Neural cell (in vitro differentiated cells): Measurements from ENCODE around the gene RABGEF1. TPM values are rescaled to one million over a fixed set of nuclear protein-coding genes. Genes with fewer than 3 reads are reported as not detected.
"Not testable (repeated sequence)": the region's sequence is repeated elsewhere in the genome, so short reads cannot be mapped to it uniquely, and the experiment has no call there.

Source experiments
- H2AFZ ChIP-seq: fragments of 200-600, 300-800 bp; sonication (generic), shearing (Covaris generic); 2 replicates; pipeline ENCODE4 v1.6.0; 2014; ENCODE audit warnings: low read depth, mild to moderate bottlenecking, antibody characterized with exemption, low read length, moderate library complexity
- H3F3A ChIP-seq: fragments of 200-600 bp; shearing (Covaris generic); 2 replicates; pipeline ENCODE4 v1.6.1; 2016; ENCODE audit warnings: mild to moderate bottlenecking, moderate library complexity, mixed read lengths, antibody characterized with exemption, low read length; ENCODE audit not compliant: insufficient read depth, poor library complexity, severe bottlenecking
- H3K27ac ChIP-seq: fragments of 200-600, 300-800 bp; sonication (generic), shearing (Covaris generic); 2 replicates; pipeline ENCODE4 v1.5.1; 2014; ENCODE audit warnings: mild to moderate bottlenecking, low read length, moderate library complexity
- H3K27me3 ChIP-seq: fragments of 300-800, 200-600 bp; sonication (generic), shearing (Covaris generic); 2 replicates; pipeline ENCODE4 v1.6.0; 2014; ENCODE audit warnings: mild to moderate bottlenecking, low read depth, low read length, moderate library complexity; ENCODE audit not compliant: insufficient read depth
- H3K36me3 ChIP-seq: fragments of 300-800, 200-600 bp; sonication (generic), shearing (Covaris generic); 2 replicates; pipeline ENCODE4 v1.5.1; 2014; ENCODE audit warnings: mild to moderate bottlenecking, antibody characterized with exemption, low read length, moderate library complexity; ENCODE audit not compliant: insufficient read depth
- H3K4me2 ChIP-seq: fragments of 300-800, 200-600 bp; sonication (generic), shearing (Covaris generic); 2 replicates; pipeline ENCODE4 v1.6.0; 2014; ENCODE audit warnings: mild to moderate bottlenecking, low read length
- H3K4me3 ChIP-seq: fragments of 300-800, 200-600 bp; sonication (generic), shearing (Covaris generic); 2 replicates; pipeline ENCODE4 v1.5.1; 2014; ENCODE audit warnings: mild to moderate bottlenecking, low read length, moderate library complexity
- H3K79me2 ChIP-seq: fragments of 200-600 bp; shearing (Covaris generic); replicated peaks from 2 replicates; pipeline ENCODE4 v1.6.0; 2014; ENCODE audit warnings: mild to moderate bottlenecking, low read length, moderate library complexity; ENCODE audit not compliant: insufficient read depth
- H3K9ac ChIP-seq: fragments of 300-800, 200-600 bp; sonication (generic), shearing (Covaris generic); 2 replicates; pipeline ENCODE4 v1.6.1; 2016; ENCODE audit warnings: mild to moderate bottlenecking, low read length, mixed read lengths
- H3K9me2 ChIP-seq: fragments of 200-600 bp; shearing (Covaris generic); 2 replicates; pipeline ENCODE4 v1.6.1; 2016; ENCODE audit warnings: mild to moderate bottlenecking, low read length, mixed read lengths; ENCODE audit not compliant: insufficient read depth
- H3K9me3 ChIP-seq: fragments of 200-600, 300-800 bp; sonication (generic), shearing (Covaris generic); 2 replicates; pipeline ENCODE4 v1.6.1; 2016; ENCODE audit warnings: mild to moderate bottlenecking, mixed run types, low read length, moderate library complexity, mixed read lengths
- H4K20me1 ChIP-seq: fragments of 200-600 bp; shearing (Covaris generic); 2 replicates; pipeline ENCODE4 v1.6.1; 2016; ENCODE audit warnings: mild to moderate bottlenecking, mixed run types; ENCODE audit not compliant: insufficient read depth
- EP300 ChIP-seq: fragments of 450-650 bp; conservative IDR thresholded peaks from 2 replicates; pipeline ENCODE4 v1.6.1; 2014; ENCODE audit warnings: antibody characterized with exemption, mild to moderate bottlenecking, moderate library complexity; ENCODE audit not compliant: poor library complexity, severe bottlenecking
- MXI1 ChIP-seq: fragments of 450-650 bp; conservative IDR thresholded peaks from 2 replicates; pipeline ENCODE4 v1.6.1; 2014; ENCODE audit warnings: antibody characterized with exemption, mild to moderate bottlenecking; ENCODE audit not compliant: poor library complexity, severe bottlenecking
- POLR2AphosphoS5 ChIP-seq: IDR thresholded peaks from 2 replicates; pipeline ENCODE4 v1.6.1; 2012
- RAD21 ChIP-seq: fragments of 450-650 bp; conservative IDR thresholded peaks from 2 replicates; pipeline ENCODE4 v1.6.1; 2014; ENCODE audit warnings: antibody characterized with exemption, mild to moderate bottlenecking, moderate library complexity
- REST ChIP-seq: IDR thresholded peaks from 2 replicates; pipeline ENCODE4 v1.6.1; 2012; ENCODE audit warnings: borderline replicate concordance
- SMC3 ChIP-seq: fragments of 450-650 bp; conservative IDR thresholded peaks from 2 replicates; pipeline ENCODE4 v1.6.1; 2014; ENCODE audit warnings: antibody characterized with exemption, mild to moderate bottlenecking, moderate library complexity; ENCODE audit not compliant: poor library complexity
- TAF1 ChIP-seq: IDR thresholded peaks from 2 replicates; pipeline ENCODE4 v1.6.1; 2012; ENCODE audit warnings: low read depth
- polyA plus RNA-seq: library from polyadenylated mRNA; depleted of rRNA; stranded (reverse); fragments of >200 nt; gene quantifications from 2 replicates; pipeline ENCODE4 v1.2.3, GENCODE V29; 2014

RABGEF1 gene
- polyA plus RNA-seq, 1 donor from 2014 or later = 34.8 TPM

- Histone ChIP-seq H4K20me1 (no peaks in the 10 kb centered on the region), H3K9ac (no peak overlapping the region), H2AFZ (no peak overlapping the region), H3K9me2 (no peaks in the 10 kb centered on the region), H3F3A (no peaks in the 10 kb centered on the region), H3K27me3 (no peaks in the 10 kb centered on the region), H3K9me3 (no peaks in the 10 kb centered on the region), H3K79me2 (peaks cover 23% of the 10 kb centered on the region), H3K27ac (no peak overlapping the region), H3K36me3 (no peaks in the 10 kb centered on the region), H3K4me3 (no peak overlapping the region), H3K4me2 (no peak overlapping the region)
- TF ChIP-seq EP300 (no peak), REST (no peak), TAF1 (no peak)
Measured at GRCh38 chr7:66751945-66752344, 11.4 kb downstream of the RABGEF1 start.

GRCh38 chr7:66754541-66754940 is 14.0 kb downstream of the RABGEF1 start:
- H2AFZ ChIP-seq = no peak overlapping the region
- H3K79me2 ChIP-seq = peaks cover 18% of the 10 kb centered on the region
- no peaks in the 10 kb centered on the region for H3K27me3 ChIP-seq
- H3K9ac ChIP-seq = no peak overlapping the region
- H3K4me2 ChIP-seq = no peak overlapping the region
- H3K9me3 ChIP-seq = no peaks in the 10 kb centered on the region
- TF ChIP-seq REST = no peak
- TF ChIP-seq EP300 = no peak
- no peak for TF ChIP-seq POLR2AphosphoS5
- TF ChIP-seq SMC3 = no peak
- TF ChIP-seq MXI1 = no peak
- TF ChIP-seq RAD21 = no peak
- no peaks in the 10 kb centered on the region for H3K9me2 ChIP-seq
- no peak overlapping the region for H3K4me3 ChIP-seq
- no peaks in the 10 kb centered on the region for H3K36me3 ChIP-seq
- H4K20me1 ChIP-seq = no peaks in the 10 kb centered on the region
- H3F3A ChIP-seq = no peaks in the 10 kb centered on the region
- no peak overlapping the region for H3K27ac ChIP-seq

- H3K4me2 ChIP-seq, H3K4me3 ChIP-seq, H3F3A ChIP-seq, H3K9me3 ChIP-seq, H3K9me2 ChIP-seq, H4K20me1 ChIP-seq, H3K27ac ChIP-seq, H2AFZ ChIP-seq, H3K9ac ChIP-seq, H3K36me3 ChIP-seq, H3K27me3 ChIP-seq: not testable (repeated sequence)
- peaks cover 18% of the 10 kb centered on the region for H3K79me2 ChIP-seq
Measured at GRCh38 chr7:66755059-66755458, 14.5 kb downstream of the RABGEF1 start.

GRCh38 chr7:66756227-66756626 is 15.7 kb downstream of the RABGEF1 start:
- H3K9me3 ChIP-seq, H3K9ac ChIP-seq, H3K36me3 ChIP-seq, H3K27me3 ChIP-seq, H2AFZ ChIP-seq, H3K27ac ChIP-seq, H3K79me2 ChIP-seq, H4K20me1 ChIP-seq, H3K4me3 ChIP-seq, H3F3A ChIP-seq, H3K9me2 ChIP-seq, H3K4me2 ChIP-seq: not testable (repeated sequence)
